ENCODE measurements around the gene FHL2. TPM values are rescaled to one million over a fixed set of nuclear protein-coding genes. Genes with fewer than 3 reads are reported as not detected.

Gene FHL2
- total RNA-seq, 3 donors from 2014 or later, result 2.6 to 3.5 (median 2.7) TPM

DNA sequence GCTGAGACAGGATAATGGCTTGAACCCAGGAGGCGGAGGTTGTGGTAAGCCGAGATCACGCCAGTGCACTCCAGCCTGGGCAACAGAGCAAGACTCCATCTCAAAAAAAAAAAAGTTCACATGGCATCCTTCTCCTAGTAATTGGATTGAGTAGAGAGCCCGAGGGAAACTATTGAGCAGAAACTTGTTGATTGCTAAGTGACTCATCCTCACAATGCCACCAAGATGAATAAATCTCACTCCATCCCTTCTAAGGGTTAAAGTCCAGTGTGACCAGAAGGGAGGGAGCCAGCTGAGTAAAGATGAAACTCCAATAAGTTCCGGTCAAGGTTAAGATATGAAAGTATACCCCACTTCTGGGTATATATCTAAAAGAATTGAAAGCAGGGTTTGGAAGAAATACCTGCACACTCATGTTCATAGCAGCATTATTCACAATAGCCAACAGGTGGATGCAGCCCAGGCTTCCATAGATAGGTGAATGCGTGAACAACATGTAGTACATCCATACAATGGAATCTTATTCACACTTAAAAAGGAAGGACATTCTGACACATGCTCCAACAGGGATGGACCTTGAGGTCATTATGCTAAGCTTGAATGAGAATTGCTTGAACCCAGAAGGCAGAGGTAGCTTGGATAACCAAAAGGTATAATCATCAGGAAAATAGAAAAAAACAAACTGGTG is 13.0 kb upstream of the FHL2 start:
- peaks cover 7% of the 10 kb centered on the region for H3K4me1 Mint-ChIP-seq (ENCODE audit: low read depth)

DNA sequence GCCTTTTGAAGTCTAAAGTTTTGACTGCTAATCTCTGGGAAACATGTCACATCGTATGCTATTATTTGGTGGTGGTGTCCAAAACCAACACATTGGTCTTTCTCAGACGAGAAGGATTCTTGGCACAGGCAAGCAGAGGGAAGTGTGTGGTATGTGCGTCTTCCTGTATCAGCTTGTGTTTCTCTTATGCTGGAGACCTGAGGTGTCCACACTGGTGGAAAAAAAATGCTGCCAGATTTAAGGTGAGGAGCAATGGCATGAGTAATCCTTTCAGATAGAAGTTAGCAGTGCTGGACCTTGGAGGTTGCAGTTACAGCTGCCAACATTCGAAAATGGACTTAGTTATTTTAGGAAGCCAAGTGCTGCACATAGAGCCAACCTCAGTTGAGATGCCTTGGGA is 11.7 kb upstream of the FHL2 start:
- Mint-ChIP-seq H3K36me3 (ENCODE audit: insufficient read depth) (no peaks in the 10 kb centered on the region), H3K9me3 (no peaks in the 10 kb centered on the region), H3K27me3 (ENCODE audit: low read depth) (peaks cover 32% of the 10 kb centered on the region), H3K4me1 (ENCODE audit: low read depth) (peaks cover 6% of the 10 kb centered on the region), H3K4me3 (no peak overlapping the region)
- no peak for ATAC-seq
- DNase-seq, result no peak

More for the DNA sequence above, 13.0 kb upstream of the FHL2 start:
- Mint-ChIP-seq H3K4me3 (no peak overlapping the region), H3K36me3 (ENCODE audit: insufficient read depth) (no peaks in the 10 kb centered on the region), H3K9me3 (no peaks in the 10 kb centered on the region), H3K27me3 (ENCODE audit: low read depth) (peaks cover 32% of the 10 kb centered on the region)
- no peak for DNase-seq
- ATAC-seq, result no peak

DNA sequence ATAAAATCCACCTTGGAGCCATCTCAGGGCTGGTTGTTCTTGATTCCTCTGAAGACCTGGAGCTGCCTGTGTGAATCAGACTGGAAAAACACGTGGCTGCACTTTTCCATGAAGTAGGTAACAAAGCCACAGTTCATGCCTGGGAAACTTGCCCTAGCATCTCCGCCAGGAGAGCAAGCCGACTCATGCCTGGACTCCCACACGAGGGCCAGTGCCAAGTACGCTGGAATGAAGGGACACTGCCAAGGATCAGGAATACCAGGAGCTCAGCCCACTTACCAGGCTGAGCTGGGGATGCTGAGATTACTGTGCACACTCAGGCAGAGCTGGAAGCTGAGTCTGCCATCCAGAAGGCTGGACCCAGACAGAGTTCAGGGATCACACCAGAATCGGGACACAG is 10.9 kb upstream of the FHL2 start:
- peaks cover 6% of the 10 kb centered on the region for H3K4me1 Mint-ChIP-seq (ENCODE audit: low read depth)
- no peak overlapping the region for H3K4me3 Mint-ChIP-seq
- H3K36me3 Mint-ChIP-seq (ENCODE audit: insufficient read depth), result no peaks in the 10 kb centered on the region
- ATAC-seq, result no peak
- H3K27me3 Mint-ChIP-seq (ENCODE audit: low read depth), result peaks cover 28% of the 10 kb centered on the region
- DNase-seq, result no peak
- no peaks in the 10 kb centered on the region for H3K9me3 Mint-ChIP-seq

DNA sequence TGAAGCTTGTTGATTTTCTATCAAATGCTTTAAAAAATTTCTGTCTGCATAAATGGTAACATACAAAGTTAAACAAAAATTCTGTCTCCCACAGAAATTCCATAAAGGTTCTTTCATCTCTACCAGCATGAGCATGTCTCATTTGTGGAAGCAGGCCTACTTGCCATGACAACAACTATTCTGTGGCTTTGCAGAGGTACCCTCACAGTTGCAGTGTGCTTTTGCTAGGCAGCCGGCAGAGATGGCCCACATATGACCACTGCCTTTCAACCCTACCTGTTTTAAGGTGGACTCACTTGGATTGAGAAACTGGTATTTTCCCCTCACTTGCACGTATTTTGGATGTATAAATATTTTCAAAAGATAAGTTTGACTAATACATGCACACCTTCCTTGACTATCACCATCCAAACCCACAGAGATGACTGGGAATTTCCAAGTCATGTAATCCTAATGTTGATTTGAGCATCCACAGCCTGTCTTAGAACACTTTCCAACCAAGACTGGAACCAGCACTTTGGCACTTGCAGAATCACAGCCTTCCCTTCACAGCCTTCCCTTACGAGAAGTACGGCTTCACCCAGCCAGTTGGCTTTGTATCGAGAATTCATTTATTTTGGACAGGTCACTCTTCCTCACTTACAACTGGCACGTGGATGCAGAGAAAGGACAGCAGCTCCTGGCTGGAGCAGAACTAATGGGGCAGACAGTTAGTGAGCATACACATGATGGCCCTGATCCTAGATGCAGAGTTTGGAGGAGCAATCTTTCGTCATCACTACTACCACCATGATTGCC is 9.3 kb upstream of the FHL2 start:
- Mint-ChIP-seq H3K36me3 (ENCODE audit: insufficient read depth) (no peaks in the 10 kb centered on the region), H3K27me3 (ENCODE audit: low read depth) (peaks cover 17% of the 10 kb centered on the region), H3K9me3 (no peaks in the 10 kb centered on the region), H3K4me3 (no peak overlapping the region), H3K4me1 (ENCODE audit: low read depth) (peaks cover 6% of the 10 kb centered on the region)
- ATAC-seq, result no peak
- no peak for DNase-seq

DNA sequence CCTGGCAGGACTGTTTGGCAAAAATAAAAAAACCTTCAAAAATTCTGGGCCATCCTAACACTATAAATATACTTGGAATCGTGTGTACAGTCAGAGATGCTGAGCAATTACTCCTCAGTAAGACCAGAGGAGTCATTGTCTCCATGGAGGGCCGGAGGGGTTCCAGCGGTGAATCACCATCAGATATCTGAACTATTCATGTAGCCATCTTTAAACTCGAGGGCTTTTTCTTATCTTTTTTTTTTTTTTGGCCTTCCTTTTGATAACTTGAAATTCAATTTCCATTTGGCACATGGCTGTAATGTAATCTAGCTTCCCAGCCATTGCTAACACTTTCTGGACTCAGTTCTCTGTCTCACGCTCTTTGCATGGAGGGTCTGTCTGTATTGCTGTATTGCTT is 7.4 kb upstream of the FHL2 start:
- Mint-ChIP-seq H3K4me1 (ENCODE audit: low read depth) (no peaks in the 10 kb centered on the region), H3K4me3 (no peak overlapping the region), H3K9me3 (no peaks in the 10 kb centered on the region), H3K36me3 (ENCODE audit: insufficient read depth) (no peaks in the 10 kb centered on the region), H3K27me3 (ENCODE audit: low read depth) (peaks cover 7% of the 10 kb centered on the region)
- DNase-seq, result no peak
- ATAC-seq, result no peak

DNA sequence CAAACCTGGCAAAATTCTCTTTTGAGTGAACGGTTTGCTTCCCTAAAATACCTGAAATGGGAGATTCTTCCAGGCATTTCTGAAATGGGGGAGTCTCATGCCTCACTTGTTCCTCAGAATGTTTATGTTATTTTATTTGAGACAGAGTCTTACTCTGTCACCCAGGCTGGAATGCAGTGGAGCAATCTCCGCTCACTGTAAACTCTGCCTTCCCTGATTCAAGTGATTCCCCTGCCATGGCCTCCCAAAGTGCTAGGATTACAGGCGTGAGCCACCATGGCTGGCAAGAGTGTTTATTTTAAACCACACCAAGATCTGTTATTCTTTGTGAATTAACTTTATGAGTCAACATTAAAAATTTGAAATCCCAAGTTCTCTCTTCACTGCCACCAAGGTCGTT is 6.4 kb upstream of the FHL2 start:
- Mint-ChIP-seq H3K36me3 (ENCODE audit: insufficient read depth) (no peaks in the 10 kb centered on the region), H3K4me3 (no peak overlapping the region), H3K9me3 (no peaks in the 10 kb centered on the region), H3K4me1 (ENCODE audit: low read depth) (no peaks in the 10 kb centered on the region), H3K27me3 (ENCODE audit: low read depth) (peaks cover 9% of the 10 kb centered on the region)
- ATAC-seq, result no peak
- DNase-seq, result no peak

DNA sequence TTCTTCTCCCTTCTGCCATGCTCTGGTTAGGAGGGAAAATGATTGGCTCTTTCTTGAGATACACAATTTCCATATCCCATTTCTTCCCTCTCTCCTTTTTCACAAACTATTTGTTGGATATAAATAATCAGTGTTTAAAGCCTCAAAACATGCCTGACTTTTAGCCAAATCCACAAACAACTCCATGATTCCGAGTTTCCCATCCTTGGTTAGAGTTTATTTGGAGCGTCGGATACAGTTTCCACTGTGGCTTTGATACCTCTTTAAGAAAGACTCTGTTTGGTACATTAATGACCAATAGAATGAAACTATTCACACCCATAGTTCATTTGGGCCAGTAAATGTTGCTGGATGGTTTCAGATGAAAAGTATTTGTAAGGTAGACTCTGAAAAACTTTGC is 5.9 kb upstream of the FHL2 start:
- ATAC-seq, result no peak
- no peaks in the 10 kb centered on the region for H3K9me3 Mint-ChIP-seq
- H3K27me3 Mint-ChIP-seq (ENCODE audit: low read depth), result peaks cover 12% of the 10 kb centered on the region
- no peaks in the 10 kb centered on the region for H3K36me3 Mint-ChIP-seq (ENCODE audit: insufficient read depth)
- no peaks in the 10 kb centered on the region for H3K4me1 Mint-ChIP-seq (ENCODE audit: low read depth)
- no peak overlapping the region for H3K4me3 Mint-ChIP-seq
- DNase-seq, result no peak

DNA sequence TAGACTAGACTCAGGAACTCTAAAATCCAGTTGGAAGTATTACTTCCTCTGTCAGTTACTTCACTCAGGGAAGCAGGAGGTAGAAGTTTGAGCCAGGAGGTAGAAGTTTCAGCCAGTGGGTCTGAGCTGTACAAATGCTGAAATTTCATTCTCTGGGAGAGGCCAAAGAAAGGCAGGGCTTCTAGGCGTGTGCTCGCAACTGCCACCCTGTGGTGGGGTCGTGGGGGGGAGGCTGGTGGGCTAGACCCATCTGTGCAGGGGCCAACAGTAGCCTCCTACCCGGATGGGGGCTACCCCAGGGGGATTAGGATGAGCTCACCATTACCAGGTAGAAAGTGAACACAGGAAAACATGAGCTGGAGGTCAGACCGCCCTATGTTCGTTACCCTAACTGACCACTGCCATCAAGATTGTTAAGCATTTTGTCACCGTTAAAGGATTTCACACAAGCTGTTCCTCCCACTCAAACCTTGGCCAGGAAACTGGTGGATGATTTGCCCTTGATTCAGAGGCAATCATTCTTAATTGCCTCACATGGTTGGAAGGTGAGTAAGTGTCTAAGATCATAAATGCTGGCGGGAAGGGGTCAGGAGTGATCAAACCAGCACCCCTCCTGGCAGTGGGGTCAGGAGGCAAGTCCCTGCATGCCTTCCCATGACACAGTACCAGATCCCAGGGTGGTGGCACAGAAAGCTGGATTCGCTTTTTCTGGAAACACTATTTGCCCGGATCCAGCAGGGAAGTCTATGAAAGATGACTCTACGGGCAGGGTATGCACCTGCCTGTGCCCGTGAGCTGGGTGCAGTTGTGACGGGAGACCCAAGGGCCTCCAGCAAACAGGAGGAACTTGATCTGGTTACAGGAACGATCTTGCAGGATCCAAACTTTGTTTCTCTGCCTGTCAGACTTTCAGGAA is 5.2 kb upstream of the FHL2 start:
- Mint-ChIP-seq H3K4me1 (ENCODE audit: low read depth) (peaks cover 4% of the 10 kb centered on the region), H3K4me3 (no peak overlapping the region), H3K9me3 (no peaks in the 10 kb centered on the region), H3K27me3 (ENCODE audit: low read depth) (peaks cover 18% of the 10 kb centered on the region), H3K36me3 (ENCODE audit: insufficient read depth) (no peaks in the 10 kb centered on the region)
- ATAC-seq (no peak), DNase-seq (no peak)

DNA sequence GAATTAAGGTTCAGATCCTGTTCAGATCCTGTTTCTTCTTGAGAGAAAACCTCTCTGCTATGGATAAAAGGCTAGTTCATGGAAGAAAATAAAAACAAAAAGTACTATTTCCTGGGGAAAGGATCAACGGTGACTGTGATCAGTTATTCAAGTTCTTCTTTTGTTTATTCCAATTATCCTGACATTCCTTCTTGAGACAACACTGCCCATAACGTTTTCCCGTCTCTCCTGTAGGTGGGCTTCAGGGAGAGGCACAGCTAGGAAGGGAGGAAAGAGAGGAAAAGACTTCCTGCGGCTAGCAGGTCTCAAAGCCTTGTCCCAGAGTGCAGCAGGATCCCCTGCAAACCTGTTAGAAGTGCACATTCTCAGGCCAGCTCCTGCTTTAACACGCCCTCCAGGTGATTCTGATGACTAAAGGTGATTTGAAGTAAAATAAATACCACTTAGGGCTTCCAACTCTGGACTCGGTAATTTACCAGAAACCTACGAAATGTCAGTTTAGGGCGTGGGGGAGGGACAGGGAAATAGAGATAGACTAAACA is 4.5 kb upstream of the FHL2 start:
- Mint-ChIP-seq H3K4me3 (no peak overlapping the region), H3K36me3 (ENCODE audit: insufficient read depth) (no peaks in the 10 kb centered on the region), H3K4me1 (ENCODE audit: low read depth) (peaks cover 4% of the 10 kb centered on the region), H3K9me3 (no peaks in the 10 kb centered on the region), H3K27me3 (ENCODE audit: low read depth) (peaks cover 16% of the 10 kb centered on the region)
- DNase-seq, result no peak
- ATAC-seq, result no peak

DNA sequence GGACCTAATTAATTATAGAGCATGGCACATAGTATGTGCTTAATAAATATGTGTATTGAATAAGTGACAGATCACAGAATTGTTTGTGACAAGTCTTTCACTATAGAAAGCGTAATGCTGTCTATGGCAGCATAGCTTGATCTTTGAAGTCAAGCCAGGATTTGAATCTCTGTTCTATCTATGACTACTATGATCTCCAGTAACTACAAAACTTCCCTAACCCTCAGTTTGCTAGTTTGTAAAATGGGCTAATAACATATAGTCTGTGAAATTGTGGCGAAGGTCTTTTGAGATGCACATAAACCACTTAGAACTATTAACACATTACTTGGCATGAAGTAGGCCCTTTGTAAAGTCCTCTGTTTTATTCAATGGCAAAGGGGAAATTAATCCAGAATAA is 4.0 kb upstream of the FHL2 start:
- ATAC-seq (no peak), DNase-seq (no peak)
- no peak overlapping the region for H3K4me3 Mint-ChIP-seq
- peaks cover 20% of the 10 kb centered on the region for H3K27me3 Mint-ChIP-seq (ENCODE audit: low read depth)
- no peaks in the 10 kb centered on the region for H3K36me3 Mint-ChIP-seq (ENCODE audit: insufficient read depth)
- H3K9me3 Mint-ChIP-seq, result no peaks in the 10 kb centered on the region
- peaks cover 7% of the 10 kb centered on the region for H3K4me1 Mint-ChIP-seq (ENCODE audit: low read depth)

DNA sequence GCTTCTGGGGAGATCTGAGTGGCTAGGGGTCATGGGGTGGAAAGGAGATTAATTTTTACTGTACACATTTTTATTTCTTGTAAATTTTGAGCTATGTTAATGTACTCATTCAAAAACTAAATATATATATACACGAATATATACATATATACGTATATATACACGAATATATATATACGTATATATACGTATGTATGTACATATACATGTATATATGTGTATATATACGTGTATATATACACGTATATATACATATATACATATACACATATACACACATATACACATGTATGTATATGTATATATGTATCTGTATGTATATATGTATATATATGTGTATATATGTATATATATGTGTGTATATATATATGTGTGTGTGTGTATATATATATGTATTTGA is 3.0 kb upstream of the FHL2 start:
- Mint-ChIP-seq H3K4me3 (no peak overlapping the region), H3K36me3 (ENCODE audit: insufficient read depth) (no peaks in the 10 kb centered on the region), H3K9me3 (no peaks in the 10 kb centered on the region), H3K4me1 (ENCODE audit: low read depth) (peaks cover 10% of the 10 kb centered on the region), H3K27me3 (ENCODE audit: low read depth) (peaks cover 20% of the 10 kb centered on the region)
- no peak for DNase-seq
- no peak for ATAC-seq

DNA sequence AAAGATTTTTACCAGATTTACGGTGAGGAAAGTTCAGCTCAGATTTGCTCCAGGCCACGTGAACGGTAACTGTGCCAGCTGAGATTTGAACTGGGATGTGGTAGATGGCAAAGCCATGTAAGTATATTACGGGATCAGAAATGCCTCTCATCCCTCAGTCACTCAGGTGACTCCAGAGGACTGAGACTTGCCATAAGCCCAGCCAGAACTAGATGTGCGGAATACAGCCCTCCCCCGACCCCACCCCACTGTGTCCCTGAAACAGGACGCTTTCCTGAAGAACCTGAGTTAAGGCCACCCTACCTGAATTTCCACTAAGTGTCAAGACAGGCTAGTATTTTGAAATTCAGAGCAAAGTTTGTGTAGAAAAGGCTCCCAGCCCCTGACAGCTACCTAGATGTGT is 1.3 kb upstream of the FHL2 start:
- peaks cover 30% of the 10 kb centered on the region for H3K27me3 Mint-ChIP-seq (ENCODE audit: low read depth)
- H3K4me3 Mint-ChIP-seq, result no peak overlapping the region
- H3K36me3 Mint-ChIP-seq (ENCODE audit: insufficient read depth), result no peaks in the 10 kb centered on the region
- no peaks in the 10 kb centered on the region for H3K9me3 Mint-ChIP-seq
- peaks cover 14% of the 10 kb centered on the region for H3K4me1 Mint-ChIP-seq (ENCODE audit: low read depth)
- DNase-seq (no peak), ATAC-seq (no peak)

DNA sequence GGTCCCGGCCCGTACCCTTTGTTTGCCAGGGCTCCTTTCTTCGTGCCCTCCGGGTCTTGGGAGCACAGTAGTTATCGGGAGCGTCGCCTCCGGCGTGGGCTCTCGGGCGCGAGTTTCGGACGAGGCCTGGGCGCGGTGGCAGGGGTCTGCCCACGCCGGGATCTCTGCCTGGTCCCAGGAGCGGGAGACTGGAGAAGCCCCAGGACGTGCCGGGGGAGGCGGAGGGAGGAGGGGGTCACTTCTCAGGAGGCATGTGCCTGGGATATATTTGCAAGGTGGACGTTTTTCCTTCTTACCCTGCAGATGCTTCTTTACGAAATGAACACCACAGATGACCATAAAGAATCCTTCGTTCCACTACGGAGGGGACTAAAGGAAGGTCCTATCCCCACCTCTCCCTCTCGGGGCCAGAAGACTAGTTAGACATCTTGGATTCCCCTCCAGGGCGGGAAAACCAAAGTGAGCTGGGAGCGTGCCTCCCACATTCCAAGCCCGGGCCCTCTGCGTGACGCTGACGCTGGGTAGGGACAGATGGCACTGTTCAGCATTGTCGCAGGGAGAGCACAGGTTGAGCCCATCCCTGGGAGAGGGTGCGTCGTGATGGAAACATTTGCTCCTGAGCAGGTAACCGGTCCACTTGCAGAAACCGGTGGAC is 483 bp upstream of the FHL2 start:
- no peaks in the 10 kb centered on the region for H3K36me3 Mint-ChIP-seq (ENCODE audit: insufficient read depth)
- no peaks in the 10 kb centered on the region for H3K9me3 Mint-ChIP-seq
- DNase-seq, result no peak
- peaks cover 31% of the 10 kb centered on the region for H3K27me3 Mint-ChIP-seq (ENCODE audit: low read depth)
- H3K4me3 Mint-ChIP-seq, result peak overlapping the region; percentile 26
- ATAC-seq, result no peak
- peaks cover 14% of the 10 kb centered on the region for H3K4me1 Mint-ChIP-seq (ENCODE audit: low read depth)

DNA sequence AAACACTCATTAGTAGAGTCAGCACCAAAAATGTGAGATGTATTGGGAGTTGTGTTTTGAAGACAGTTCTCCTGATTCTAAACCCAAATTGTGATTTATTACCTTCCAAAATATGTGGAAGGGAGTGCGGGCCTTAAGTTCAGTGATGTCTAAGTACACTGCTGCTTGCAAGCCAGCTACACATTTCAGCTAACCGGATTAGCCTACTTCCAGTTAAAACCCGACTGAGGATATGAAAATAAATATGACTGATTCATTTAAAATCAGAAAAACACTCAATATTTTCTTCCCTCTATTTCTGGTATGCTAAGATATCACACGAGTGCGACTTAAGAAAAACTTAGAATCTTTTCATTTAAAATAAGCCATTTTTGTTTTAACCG is 907 bp downstream of the FHL2 start:
- Mint-ChIP-seq H3K36me3 (ENCODE audit: insufficient read depth) (no peaks in the 10 kb centered on the region), H3K4me1 (ENCODE audit: low read depth) (peaks cover 14% of the 10 kb centered on the region), H3K27me3 (ENCODE audit: low read depth) (peaks cover 31% of the 10 kb centered on the region), H3K4me3 (peak overlapping the region; percentile 85), H3K9me3 (no peaks in the 10 kb centered on the region)
- no peak for DNase-seq
- no peak for ATAC-seq
